MM.1S (cell line): ENCODE results near the gene WBP1L.

Experiments
- CTCF ChIP-seq: fragments of 300-600 bp; sonication (generic); IDR thresholded peaks from 2 replicates; pipeline ENCODE4 v1.5.1; 2016; ENCODE audit warnings: antibody characterized with exemption, low read length, mixed read lengths
- EZH2phosphoT487 ChIP-seq: fragments of 300-600 bp; sonication (generic); IDR thresholded peaks from 2 replicates; pipeline ENCODE4 v1.6.1; 2018; ENCODE audit warnings: antibody characterized with exemption, low read length

GRCh38 chr10:102757323-102757722 is 13.6 kb downstream of the WBP1L start:
- no peak for TF ChIP-seq CTCF
- no peak for TF ChIP-seq EZH2phosphoT487
